Stimulated activated CD4-positive, alpha-beta T cell treated with anti-CD3 and anti-CD28 coated beads, Interleukin-4, amount 100 ng/mL, for 48 hours (primary cell): ENCODE measurements around the gene PLAAT4.
"Not testable (repeated sequence)": the region's sequence is repeated elsewhere in the genome, so short reads cannot be mapped to it uniquely, and the experiment has no call there.

Experiments used
- DNase-seq, 2 donors: peaks; one replicate each; pipeline ENCODE4 v3.0.0-alpha.2; 2020; ENCODE audit warnings: low read depth in 2 of 2

PLAAT4 gene

DNA sequence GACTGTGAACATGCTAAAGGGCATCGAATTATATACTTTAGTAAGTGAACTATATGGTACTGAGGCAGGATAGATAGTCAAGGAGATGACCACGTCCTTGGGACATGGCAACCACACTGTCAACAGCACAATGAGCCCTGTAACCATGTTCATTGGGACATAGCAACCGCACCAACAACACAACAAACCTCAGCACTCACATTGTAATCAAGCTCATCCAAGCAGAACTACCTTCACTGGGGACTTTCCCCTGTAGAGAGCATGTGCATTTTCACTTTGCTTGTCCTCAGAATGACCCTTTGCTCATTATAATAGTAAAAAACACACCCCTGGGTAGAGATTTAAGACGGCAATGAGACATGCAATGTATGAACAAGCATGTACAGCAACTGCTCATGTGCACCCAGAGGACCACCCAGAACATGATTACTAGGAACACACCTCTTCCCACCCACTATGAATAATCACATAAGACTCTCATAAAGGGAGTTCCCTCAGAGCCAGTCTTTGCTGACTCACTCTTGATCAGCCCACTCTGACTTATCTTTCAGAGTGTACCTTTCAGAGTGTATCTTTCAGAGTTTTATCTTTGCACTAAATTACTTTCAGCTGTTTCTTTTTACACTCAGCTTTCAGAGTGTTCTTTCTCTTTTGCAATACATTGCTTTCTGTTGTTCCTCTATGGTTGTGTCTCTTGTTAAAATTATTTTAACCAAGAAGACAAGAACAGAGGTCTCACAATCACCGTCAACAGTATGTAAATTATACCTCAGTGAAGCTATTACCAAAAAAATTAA, 30.6 kb downstream of the PLAAT4 start:
- peak in 1 of 2 donors; percentile 44 for DNase-seq

- DNase-seq = no peak
These were observed 33.0 kb downstream of the PLAAT4 start for GRCh38 chr11:63569570-63569969.

- DNase-seq = no peak
These were observed 35.5 kb downstream of the PLAAT4 start for GRCh38 chr11:63572026-63572688.

DNA sequence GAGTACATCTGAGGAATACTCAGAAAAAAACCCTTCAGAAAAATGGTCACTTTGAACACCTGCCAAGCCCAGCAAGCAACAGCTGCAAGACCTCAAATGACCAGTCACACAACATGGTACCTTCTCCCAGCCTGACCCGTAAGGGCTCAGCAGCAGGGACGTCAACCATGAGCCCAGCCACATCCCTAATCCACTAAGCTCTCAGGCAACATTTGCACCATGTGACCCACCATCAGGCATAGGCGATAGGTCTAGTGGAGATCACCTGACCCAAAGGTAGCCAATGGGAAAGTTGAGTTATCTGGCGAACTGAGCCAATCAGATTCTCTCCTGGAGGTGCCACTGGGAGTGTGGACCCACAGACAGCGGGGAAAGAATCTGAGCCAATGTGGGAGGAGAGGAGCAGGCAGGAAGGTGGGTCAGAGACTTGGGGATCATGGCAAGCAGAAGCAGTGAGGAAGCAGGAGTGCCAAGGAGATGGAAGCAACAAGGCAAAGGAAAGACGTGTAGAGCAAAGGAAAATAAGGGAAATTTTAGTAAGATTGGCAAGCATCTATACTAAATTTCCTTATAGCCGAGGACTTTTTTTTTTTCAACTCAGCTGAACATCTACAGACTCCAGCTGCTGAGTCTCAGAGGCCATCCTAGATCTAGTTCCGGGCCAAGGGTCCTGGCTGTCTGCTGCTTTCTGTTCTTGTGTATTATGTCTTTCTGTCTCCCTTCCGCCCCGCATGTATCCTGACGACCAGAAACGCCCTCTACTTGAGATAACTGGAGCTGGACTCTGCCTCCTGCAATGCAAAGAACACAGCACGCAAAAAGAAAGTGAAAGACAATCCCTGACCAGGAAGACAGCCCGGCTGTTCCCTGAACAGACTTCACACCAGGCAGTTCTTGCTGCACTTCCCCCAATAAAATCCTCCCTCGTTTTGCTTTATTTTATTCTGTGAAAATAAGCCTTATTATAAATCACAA, 37.6 kb downstream of the PLAAT4 start:
- DNase-seq = no peak

- DNase-seq = no peak
These were observed 38.4 kb downstream of the PLAAT4 start for GRCh38 chr11:63574856-63575602.

DNA sequence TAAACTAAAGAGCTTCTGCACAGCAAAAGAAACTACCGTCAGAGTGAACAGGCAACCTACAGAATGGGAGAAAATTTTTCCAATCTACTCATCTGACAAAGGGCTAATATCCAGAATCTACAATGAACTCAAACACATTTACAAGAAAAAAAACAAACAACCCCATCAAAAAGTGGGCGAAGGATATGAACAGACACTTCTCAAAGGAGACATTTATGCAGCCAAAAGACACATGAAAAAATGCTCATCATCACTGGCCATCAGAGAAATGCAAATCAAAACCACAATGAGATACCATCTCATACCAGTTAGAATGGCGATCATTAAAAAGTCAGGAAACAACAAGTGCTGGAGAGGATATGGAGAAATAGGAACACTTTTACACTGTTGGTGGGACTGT, 42.3 kb downstream of the PLAAT4 start:
- not testable (repeated sequence) for DNase-seq

DNA sequence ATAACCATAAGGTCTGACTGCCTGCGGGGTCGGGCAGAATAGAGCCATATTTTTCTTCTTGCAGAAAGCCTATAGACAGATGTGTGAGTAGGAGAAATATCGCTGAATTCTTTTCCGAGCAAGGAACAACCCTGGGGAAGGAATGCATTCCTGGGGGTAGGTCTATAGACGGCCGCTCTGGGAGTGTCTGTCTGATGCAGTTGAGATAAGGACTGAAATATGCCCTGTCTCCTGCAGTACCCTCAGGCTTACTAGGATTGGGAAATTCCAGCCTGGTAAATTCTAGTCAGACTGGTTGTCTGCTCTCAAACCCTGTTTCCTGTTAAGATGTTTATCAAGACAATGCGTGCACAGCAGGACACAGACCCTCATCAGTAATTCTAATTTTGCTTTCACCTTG, 44.6 kb downstream of the PLAAT4 start:
- not testable (repeated sequence) for DNase-seq

DNA sequence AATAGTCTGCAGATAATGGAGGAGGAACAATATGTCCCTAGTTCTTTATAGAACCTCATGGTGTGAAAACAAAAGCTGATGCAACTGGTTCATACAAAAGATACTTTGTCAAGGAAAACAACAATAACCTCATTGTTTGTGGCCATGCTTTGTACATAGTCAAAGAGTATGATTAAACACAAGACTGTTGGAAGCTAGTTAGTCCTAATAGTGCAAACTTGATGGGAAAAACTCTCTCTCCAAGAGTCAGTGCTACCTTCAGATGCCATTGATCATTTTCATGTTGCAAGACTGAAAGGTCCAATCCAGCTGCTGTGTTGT, 46.7 kb downstream of the PLAAT4 start:
- no peak for DNase-seq

GRCh38 chr11:63586451-63587166, 50.0 kb downstream of the PLAAT4 start:
- no peak for DNase-seq

DNA sequence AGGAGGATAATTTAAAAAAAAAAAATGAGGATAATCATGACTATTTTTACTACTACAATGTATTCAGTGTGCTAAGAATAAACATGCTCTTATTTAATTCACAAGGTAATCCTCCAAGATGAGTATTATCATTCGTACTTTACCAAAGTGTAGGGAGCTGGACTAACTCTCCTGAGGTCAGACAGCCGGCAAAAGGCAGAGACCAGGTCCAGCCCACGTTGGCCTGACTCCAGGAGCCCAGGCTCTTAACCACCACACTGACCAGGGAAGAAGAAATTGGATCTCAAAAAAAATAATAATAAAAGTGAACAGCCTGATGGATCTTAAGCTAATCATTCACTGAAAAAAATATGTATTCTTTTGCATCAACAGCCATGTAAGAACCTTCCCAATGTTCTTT, 52.4 kb downstream of the PLAAT4 start:
- DNase-seq = no peak

GRCh38 chr11:63590024-63590788, 53.6 kb downstream of the PLAAT4 start:
- no peak for DNase-seq

- DNase-seq = no peak
These were observed 56.4 kb downstream of the PLAAT4 start for GRCh38 chr11:63592975-63593395.

DNA sequence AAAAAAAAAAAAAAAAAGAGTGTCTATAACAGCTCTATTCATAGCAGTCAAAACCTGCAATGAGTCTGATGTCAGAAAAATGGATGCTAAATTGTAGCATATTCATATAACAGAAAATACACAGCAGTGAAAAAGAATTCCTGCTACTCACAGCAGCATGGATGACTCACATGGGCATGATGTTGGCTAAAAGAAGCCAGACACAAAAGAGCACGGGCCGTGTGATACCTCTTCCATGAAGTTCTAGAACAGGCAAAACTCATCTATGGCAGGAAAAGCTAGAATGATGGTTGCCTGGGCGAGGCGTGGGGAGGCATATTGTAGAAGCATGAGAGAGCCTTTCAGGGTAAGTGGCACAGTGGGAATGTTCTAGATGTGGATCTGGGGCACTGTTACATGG, 58.7 kb downstream of the PLAAT4 start:
- DNase-seq = no peak
